RWPE2 (cell line): ENCODE measurements around the gene CRACDL.
A peak's percentile ranks its signal among the peaks of the same experiment; 100 is the strongest.

Source experiments
- ATAC-seq: fragments of 200-7000 bp; cut with Tn5 transposase; 3 replicates; pipeline ENCODE4 v1.9.1; 2021; ENCODE audit warnings: low read depth
- DNase-seq: peaks from one replicate; pipeline ENCODE4 v3.0.0-alpha.2; 2020; ENCODE audit warnings: low spot score
- H3K27ac ChIP-seq: fragments of 450-650 bp; 2 replicates; pipeline ENCODE4 v1.5.1; 2017; ENCODE audit warnings: mild to moderate bottlenecking; ENCODE audit not compliant: poor library complexity, severe bottlenecking
- H3K27me3 ChIP-seq: fragments of 250-450 bp; sonication (Bioruptor Pico); 2 replicates; pipeline ENCODE4 v1.5.1; 2021; ENCODE audit warnings: mild to moderate bottlenecking, moderate library complexity; ENCODE audit not compliant: insufficient read depth, poor library complexity, severe bottlenecking
- H3K36me3 ChIP-seq: fragments of 250-450 bp; sonication (Bioruptor Pico); 2 replicates; pipeline ENCODE4 v1.5.1; 2020; ENCODE audit warnings: low read depth, mild to moderate bottlenecking, moderate library complexity
- H3K4me1 ChIP-seq: fragments of 250-450 bp; sonication (Bioruptor Pico); 2 replicates; pipeline ENCODE4 v1.5.1; 2021; ENCODE audit warnings: mild to moderate bottlenecking, moderate library complexity; ENCODE audit not compliant: insufficient read depth, poor library complexity, severe bottlenecking
- H3K4me3 ChIP-seq: fragments of 250-450 bp; sonication (Bioruptor Pico); 2 replicates; pipeline ENCODE4 v1.5.1; 2021; ENCODE audit warnings: mild to moderate bottlenecking, moderate library complexity; ENCODE audit not compliant: severe bottlenecking
- H3K9me3 ChIP-seq: fragments of 250-450 bp; sonication (Bioruptor Pico); 2 replicates; pipeline ENCODE4 v1.5.1; 2021; ENCODE audit warnings: mild to moderate bottlenecking, moderate library complexity; ENCODE audit not compliant: severe bottlenecking
- CTCF ChIP-seq: fragments of 450-650 bp; IDR thresholded peaks from one replicate; pipeline ENCODE4 v1.5.1; 2017; ENCODE audit warnings: mild to moderate bottlenecking, moderate library complexity; ENCODE audit not compliant: poor library complexity, severe bottlenecking

CRACDL gene

DNA sequence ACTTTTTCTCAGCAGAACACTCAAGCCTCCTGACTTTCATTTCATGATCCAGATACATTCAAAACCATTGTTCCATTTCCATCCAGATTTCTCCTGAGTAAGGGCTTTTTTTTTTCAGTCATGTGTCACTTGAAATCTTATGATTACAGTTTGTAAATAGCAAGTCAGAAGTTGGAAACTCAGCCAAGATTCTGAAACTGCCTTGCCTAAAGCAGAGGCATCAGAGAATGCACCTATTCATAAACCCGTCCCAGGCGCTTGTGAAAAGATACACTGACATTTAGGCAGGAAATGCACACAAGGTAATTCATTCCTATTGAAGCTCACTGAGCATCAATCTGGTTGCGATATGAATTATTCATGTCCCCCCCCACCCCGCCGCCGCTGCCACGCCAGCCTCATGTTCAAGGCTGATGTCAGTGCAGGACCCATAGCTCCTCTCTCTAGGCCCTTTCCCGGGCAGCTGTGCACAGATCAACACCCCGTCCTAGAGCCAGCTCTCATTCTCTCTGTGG, 174.7 kb downstream of the CRACDL start:
- TF ChIP-seq CTCF: no peak
- Histone ChIP-seq H3K27me3 (no peaks in the 10 kb centered on the region), H3K27ac (no peak overlapping the region), H3K36me3 (no peaks in the 10 kb centered on the region), H3K9me3 (no peaks in the 10 kb centered on the region), H3K4me1 (peaks cover 13% of the 10 kb centered on the region), H3K4me3 (no peak overlapping the region)
- ATAC-seq: no peak
- DNase-seq: no peak

DNA sequence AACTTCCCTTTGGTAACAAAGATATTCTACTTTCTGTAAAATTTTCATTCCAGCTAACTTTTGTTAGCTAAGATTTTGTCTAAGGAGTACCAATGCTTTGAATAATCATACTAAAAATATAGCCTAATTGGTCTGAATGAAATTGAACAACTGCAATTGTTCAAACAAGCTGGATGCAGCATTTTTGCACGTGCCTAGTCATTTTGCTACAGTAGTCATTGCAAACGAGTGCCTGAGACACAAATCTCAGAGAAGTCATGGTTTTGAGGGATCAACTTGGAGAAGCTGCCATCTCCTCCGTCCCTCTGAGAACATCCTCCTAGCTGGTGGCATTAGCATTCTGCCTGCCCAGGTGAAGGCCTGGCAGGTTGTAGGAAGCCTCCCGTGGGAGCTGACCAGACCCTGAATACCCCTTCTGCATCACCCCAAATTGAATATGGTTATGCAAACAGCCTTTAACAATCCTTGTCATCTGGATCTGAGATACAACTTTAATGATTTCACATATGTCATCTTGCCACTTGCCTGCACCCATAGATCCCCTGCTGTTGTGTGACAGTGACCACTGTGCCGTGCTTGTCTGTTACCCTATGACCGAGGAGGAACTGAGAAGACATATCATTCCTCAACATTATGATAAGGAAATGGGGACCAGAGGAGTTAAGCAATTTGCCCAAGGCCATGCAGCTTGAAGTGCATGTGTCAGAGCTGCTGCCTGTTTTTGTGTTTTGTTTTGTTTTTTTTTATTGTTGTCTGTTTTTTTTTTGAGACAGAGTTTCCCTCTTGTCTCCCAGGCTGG, 176.0 kb downstream of the CRACDL start:
- H3K27ac ChIP-seq: no peak overlapping the region
- no peaks in the 10 kb centered on the region for H3K9me3 ChIP-seq
- peaks cover 13% of the 10 kb centered on the region for H3K4me1 ChIP-seq
- no peaks in the 10 kb centered on the region for H3K27me3 ChIP-seq
- DNase-seq (no peak), ATAC-seq (no peak)
- no peak overlapping the region for H3K4me3 ChIP-seq
- no peak for TF ChIP-seq CTCF
- no peaks in the 10 kb centered on the region for H3K36me3 ChIP-seq

GRCh38 chr2:98759338-98759737, 176.7 kb downstream of the CRACDL start:
- no peak overlapping the region for H3K27ac ChIP-seq
- H3K4me3 ChIP-seq: no peak overlapping the region
- TF ChIP-seq CTCF: no peak
- no peaks in the 10 kb centered on the region for H3K9me3 ChIP-seq
- no peak for DNase-seq
- H3K27me3 ChIP-seq: no peaks in the 10 kb centered on the region
- ATAC-seq: no peak
- H3K36me3 ChIP-seq: no peaks in the 10 kb centered on the region
- peaks cover 13% of the 10 kb centered on the region for H3K4me1 ChIP-seq

GRCh38 chr2:98757904-98758421, 178.1 kb downstream of the CRACDL start:
- DNase-seq: no peak
- no peak overlapping the region for H3K4me3 ChIP-seq
- H3K27ac ChIP-seq: peak overlapping the region; percentile 53

More at GRCh38 chr2:98757904-98758421, 178.1 kb downstream of the CRACDL start:
- H3K9me3 ChIP-seq: no peaks in the 10 kb centered on the region
- H3K36me3 ChIP-seq: no peaks in the 10 kb centered on the region
- peak; percentile 6 for TF ChIP-seq CTCF
- peak; percentile 96 for ATAC-seq
- no peaks in the 10 kb centered on the region for H3K27me3 ChIP-seq
- H3K4me1 ChIP-seq: peaks cover 13% of the 10 kb centered on the region
